Glutamatergic neuron (in vitro differentiated cells): Measurements from ENCODE around the gene CYTH1. TPM values are rescaled to one million over a fixed set of nuclear protein-coding genes. Genes with fewer than 3 reads are reported as not detected.

ENCODE experiments used
- DNase-seq: peaks from one replicate; pipeline ENCODE4 v3.0.0; 2022
- H3K27ac Mint-ChIP-seq: one replicate; pipeline ENCODE4 v1.8.0; 2020; ENCODE audit warnings: mild to moderate bottlenecking, mixed read lengths, inconsistent platforms; ENCODE audit not compliant: unreplicated experiment
- H3K27me3 Mint-ChIP-seq: one replicate; pipeline ENCODE4 v1.8.0; 2020; ENCODE audit warnings: mild to moderate bottlenecking, moderate library complexity, mixed read lengths, inconsistent platforms; ENCODE audit not compliant: unreplicated experiment
- H3K36me3 Mint-ChIP-seq: one replicate; pipeline ENCODE4 v1.8.0; 2020; ENCODE audit warnings: mild to moderate bottlenecking, mixed read lengths, inconsistent platforms; ENCODE audit not compliant: unreplicated experiment
- H3K4me1 Mint-ChIP-seq: one replicate; pipeline ENCODE4 v1.8.0; 2020; ENCODE audit warnings: mild to moderate bottlenecking, low read depth, mixed read lengths, inconsistent platforms; ENCODE audit not compliant: unreplicated experiment
- H3K4me3 Mint-ChIP-seq: one replicate; pipeline ENCODE4 v1.8.0; 2020; ENCODE audit warnings: mild to moderate bottlenecking, mixed read lengths, inconsistent platforms; ENCODE audit not compliant: unreplicated experiment
- H3K9me3 Mint-ChIP-seq: one replicate; pipeline ENCODE4 v1.8.0; 2020; ENCODE audit warnings: mild to moderate bottlenecking, moderate library complexity, mixed read lengths, inconsistent platforms; ENCODE audit not compliant: unreplicated experiment
- total RNA-seq: library from RNA; stranded (reverse); fragmentation: NEBNext Ultra II Directional; extraction: Animal tissue kit (Norgen Biotek cat#: 25700); gene quantifications from one replicate; pipeline ENCODE4 v1.2.1, GENCODE V29; 2021; ENCODE audit not compliant: unreplicated experiment
- TF ChIP-seq, protein P1 (sequence below): fragments of 200-600 bp; sonication (generic); IDR thresholded peaks from one replicate; pipeline ENCODE4 v1.5.0; 2021; ENCODE audit not compliant: partially characterized antibody, unreplicated experiment

CYTH1 gene
- total RNA-seq, 1 donor from 2014 or later: 57.2 TPM

DNA sequence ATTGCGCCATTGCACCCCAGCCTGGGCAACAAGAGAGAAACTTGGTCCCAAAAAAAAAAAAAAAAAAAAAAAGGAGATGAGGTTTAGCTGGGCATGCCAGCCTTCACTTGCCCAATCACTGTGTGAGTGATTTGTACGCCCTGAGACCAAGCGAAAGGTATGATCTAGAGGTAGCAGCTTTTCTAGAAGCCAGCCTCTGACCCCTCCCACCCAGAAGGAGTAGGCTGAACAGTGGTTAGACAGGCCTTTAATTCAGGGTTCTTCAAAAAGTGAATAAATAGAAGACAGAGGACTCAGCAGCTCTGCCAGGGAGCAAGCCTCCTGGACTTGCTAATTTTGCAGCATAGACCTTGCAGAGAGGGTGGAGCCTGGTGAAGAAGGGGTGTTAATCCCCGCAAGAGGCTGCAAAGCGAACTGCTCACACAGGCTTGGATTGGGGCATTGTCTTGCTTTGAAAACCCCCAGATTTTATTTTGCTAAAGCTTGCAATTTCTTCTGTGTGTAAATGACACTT lies 7.1 kb upstream of the CYTH1 start:
- Mint-ChIP-seq H3K4me3 (no peak overlapping the region), H3K27me3 (peaks cover 2% of the 10 kb centered on the region), H3K9me3 (peaks cover 4% of the 10 kb centered on the region), H3K36me3 (no peaks in the 10 kb centered on the region), H3K27ac (peak overlapping the region; percentile 28), H3K4me1 (peaks cover 11% of the 10 kb centered on the region)
- DNase-seq: no peak
- TF ChIP-seq, protein P1, sequence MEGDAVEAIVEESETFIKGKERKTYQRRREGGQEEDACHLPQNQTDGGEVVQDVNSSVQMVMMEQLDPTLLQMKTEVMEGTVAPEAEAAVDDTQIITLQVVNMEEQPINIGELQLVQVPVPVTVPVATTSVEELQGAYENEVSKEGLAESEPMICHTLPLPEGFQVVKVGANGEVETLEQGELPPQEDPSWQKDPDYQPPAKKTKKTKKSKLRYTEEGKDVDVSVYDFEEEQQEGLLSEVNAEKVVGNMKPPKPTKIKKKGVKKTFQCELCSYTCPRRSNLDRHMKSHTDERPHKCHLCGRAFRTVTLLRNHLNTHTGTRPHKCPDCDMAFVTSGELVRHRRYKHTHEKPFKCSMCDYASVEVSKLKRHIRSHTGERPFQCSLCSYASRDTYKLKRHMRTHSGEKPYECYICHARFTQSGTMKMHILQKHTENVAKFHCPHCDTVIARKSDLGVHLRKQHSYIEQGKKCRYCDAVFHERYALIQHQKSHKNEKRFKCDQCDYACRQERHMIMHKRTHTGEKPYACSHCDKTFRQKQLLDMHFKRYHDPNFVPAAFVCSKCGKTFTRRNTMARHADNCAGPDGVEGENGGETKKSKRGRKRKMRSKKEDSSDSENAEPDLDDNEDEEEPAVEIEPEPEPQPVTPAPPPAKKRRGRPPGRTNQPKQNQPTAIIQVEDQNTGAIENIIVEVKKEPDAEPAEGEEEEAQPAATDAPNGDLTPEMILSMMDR: no peak

DNA sequence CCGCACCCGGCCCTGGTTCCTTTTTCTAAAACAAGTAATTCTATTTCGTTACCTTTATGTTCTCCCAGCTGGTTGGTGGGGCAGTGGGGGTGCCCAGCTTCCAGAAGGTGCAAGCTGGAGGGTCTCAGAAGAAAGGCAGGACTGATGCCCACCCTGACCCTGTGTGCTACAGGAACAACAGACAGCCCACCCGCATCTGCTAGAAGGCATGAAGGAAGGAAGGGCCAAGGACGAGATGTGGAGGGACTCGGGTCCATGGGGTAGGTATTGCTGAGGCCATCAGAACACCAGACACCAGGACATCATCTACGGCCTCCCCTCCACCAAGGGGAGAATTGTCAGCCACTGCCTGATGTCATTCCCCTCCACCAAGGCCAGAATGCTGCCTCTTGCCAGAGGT lies 6.4 kb upstream of the CYTH1 start:
- no peak for DNase-seq
- Mint-ChIP-seq H3K9me3 (peaks cover 4% of the 10 kb centered on the region), H3K36me3 (no peaks in the 10 kb centered on the region), H3K4me1 (peaks cover 11% of the 10 kb centered on the region), H3K27me3 (peaks cover 2% of the 10 kb centered on the region), H3K4me3 (no peak overlapping the region), H3K27ac (no peak overlapping the region)
- TF ChIP-seq, protein P1: no peak

DNA sequence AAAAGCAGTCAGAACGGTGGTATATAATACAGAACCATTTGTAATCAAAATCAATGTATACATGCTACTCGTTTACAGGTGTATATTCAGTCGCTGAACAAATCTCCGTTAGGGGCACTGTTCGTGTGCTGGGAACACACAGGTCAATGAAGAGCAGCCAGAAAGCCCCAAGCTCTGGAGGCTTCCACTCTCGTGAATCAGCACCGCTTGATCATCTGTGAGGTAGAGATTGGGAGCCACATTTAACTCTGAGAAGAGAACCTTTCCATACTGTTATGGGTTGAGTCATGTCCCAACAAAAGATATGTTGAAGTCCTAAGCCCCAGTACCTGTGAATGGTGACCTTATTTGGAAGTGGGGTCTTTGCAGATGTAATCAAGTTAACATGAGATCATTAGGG lies 5.4 kb upstream of the CYTH1 start:
- H3K27me3 Mint-ChIP-seq: peaks cover 4% of the 10 kb centered on the region
- DNase-seq: no peak
- no peaks in the 10 kb centered on the region for H3K36me3 Mint-ChIP-seq
- TF ChIP-seq, protein P1: no peak
- no peak overlapping the region for H3K4me3 Mint-ChIP-seq
- no peak overlapping the region for H3K27ac Mint-ChIP-seq
- peaks cover 4% of the 10 kb centered on the region for H3K9me3 Mint-ChIP-seq
- H3K4me1 Mint-ChIP-seq: peaks cover 13% of the 10 kb centered on the region

DNA sequence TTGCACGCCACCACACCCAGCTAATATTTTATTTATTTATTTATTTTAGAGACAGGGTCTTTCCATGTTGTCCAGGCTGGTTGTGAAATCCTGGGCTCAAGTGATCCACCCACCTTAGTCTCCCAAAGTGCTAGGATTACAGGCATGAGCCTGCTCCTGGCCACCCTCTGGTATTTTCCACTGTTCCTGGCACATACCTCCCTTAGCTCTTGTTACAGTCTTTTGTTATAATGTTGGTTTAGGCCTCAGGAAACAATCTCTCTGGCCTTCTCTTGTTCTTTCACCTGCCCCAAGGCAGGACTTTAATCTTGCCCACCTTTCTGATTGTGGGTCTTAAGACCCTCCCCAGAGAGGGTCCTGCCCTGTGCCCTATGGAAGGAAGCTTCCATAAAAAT lies 3.6 kb upstream of the CYTH1 start:
- peaks cover 5% of the 10 kb centered on the region for H3K9me3 Mint-ChIP-seq
- H3K36me3 Mint-ChIP-seq: no peaks in the 10 kb centered on the region
- TF ChIP-seq, protein P1: no peak
- H3K4me1 Mint-ChIP-seq: peaks cover 4% of the 10 kb centered on the region
- H3K4me3 Mint-ChIP-seq: no peak overlapping the region
- H3K27ac Mint-ChIP-seq: no peak overlapping the region
- H3K27me3 Mint-ChIP-seq: peaks cover 4% of the 10 kb centered on the region
- no peak for DNase-seq

DNA sequence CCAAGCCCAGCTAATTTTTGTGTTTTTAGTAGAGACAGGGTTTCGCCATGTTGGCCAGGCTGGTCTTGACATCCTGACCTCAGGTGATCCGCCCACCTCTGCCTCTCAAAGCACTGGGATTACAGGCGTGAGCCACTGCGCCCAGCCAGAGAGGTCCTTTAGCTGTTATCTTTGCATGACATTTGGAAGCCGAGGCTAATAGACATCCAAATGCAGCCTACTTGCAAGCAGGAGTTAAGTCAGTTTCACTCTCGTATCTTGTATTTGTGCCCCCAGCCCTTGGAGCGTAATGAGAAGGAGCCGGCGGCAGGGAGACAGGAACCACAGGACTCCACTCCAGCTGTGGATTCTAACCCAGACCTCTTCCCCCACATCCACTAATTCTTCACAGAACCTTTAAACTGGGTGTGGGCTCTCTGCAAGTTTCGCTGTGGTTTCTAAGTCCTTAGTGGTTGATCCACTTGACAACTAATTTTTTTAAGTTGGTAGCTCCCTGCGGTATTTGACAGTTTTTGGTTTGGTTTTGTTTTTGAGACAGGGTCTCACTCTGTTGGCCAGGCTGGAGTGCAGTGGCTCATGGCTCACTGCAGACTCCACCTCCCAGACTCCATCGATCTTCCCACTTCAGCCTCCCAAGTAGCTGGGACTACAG lies 3.1 kb upstream of the CYTH1 start:
- Mint-ChIP-seq H3K27ac (no peak overlapping the region), H3K27me3 (peaks cover 4% of the 10 kb centered on the region), H3K9me3 (peaks cover 5% of the 10 kb centered on the region), H3K4me3 (no peak overlapping the region), H3K4me1 (peaks cover 5% of the 10 kb centered on the region), H3K36me3 (no peaks in the 10 kb centered on the region)
- no peak for DNase-seq
- TF ChIP-seq, protein P1: no peak
